DMS53 treated with DMSO at 0.1 percent for 48 hours (cell line): ENCODE data around the gene STK4.

Experiments used
- DNase-seq: peaks from one replicate; lab custom pipeline; 2025; ENCODE audit not compliant: unreplicated experiment; lab: John Stamatoyannopoulos, UW

Gene STK4

GRCh38 chr20:45104786-45105185, 138.5 kb downstream of the STK4 start:
- no peak for DNase-seq

- no peak for DNase-seq
Measured at GRCh38 chr20:45105317-45105716, 139.0 kb downstream of the STK4 start.

- DNase-seq, result no peak
Measured at GRCh38 chr20:45109634-45110033, 143.3 kb downstream of the STK4 start.

GRCh38 chr20:45110301-45110700, 144.0 kb downstream of the STK4 start:
- no peak for DNase-seq

GRCh38 chr20:45111285-45111684, 145.0 kb downstream of the STK4 start:
- DNase-seq, result no peak

- no peak for DNase-seq
Measured at GRCh38 chr20:45111799-45112471, 145.6 kb downstream of the STK4 start.

- no peak for DNase-seq
Measured at GRCh38 chr20:45112754-45113153, 146.4 kb downstream of the STK4 start.

- no peak for DNase-seq
Measured at GRCh38 chr20:45113865-45114264, 147.6 kb downstream of the STK4 start.

- DNase-seq, result no peak
Measured at GRCh38 chr20:45114465-45115385, 148.4 kb downstream of the STK4 start, which contains the start of gene WFDC5. Gene WFDC5, minus strand, starts transcription at chr20:45115174. Its CDS starts 91 bp downstream, at chr20:45115083.

GRCh38 chr20:45115386-45115774, 149.1 kb downstream of the STK4 start:
- no peak for DNase-seq

- no peak for DNase-seq
Measured at GRCh38 chr20:45115829-45116228, 149.5 kb downstream of the STK4 start.

- no peak for DNase-seq
Measured at GRCh38 chr20:45117581-45117980, 151.3 kb downstream of the STK4 start.

GRCh38 chr20:45118028-45118427, 151.7 kb downstream of the STK4 start:
- no peak for DNase-seq

- no peak for DNase-seq
Measured at GRCh38 chr20:45119556-45120266, 153.4 kb downstream of the STK4 start.

- DNase-seq, result no peak
Measured at GRCh38 chr20:45121388-45121787, 155.1 kb downstream of the STK4 start.

- no peak for DNase-seq
Measured at GRCh38 chr20:45124365-45124764, 158.1 kb downstream of the STK4 start, which contains the start of gene WFDC12. Gene WFDC12, minus strand, starts transcription at chr20:45124465. Its CDS starts 18 bp downstream, at chr20:45124447.

- no peak for DNase-seq
Measured at GRCh38 chr20:45128099-45128498, 161.8 kb downstream of the STK4 start.
